Endothelial cell (in vitro differentiated cells): ENCODE results near the gene TBC1D7. TPM values are rescaled to one million over a fixed set of nuclear protein-coding genes. Genes with fewer than 3 reads are reported as not detected.

Experiments
- DNase-seq: peaks from one replicate; pipeline ENCODE4 v3.0.0; 2021; ENCODE audit warnings: low spot score
- H3K27ac Mint-ChIP-seq: one replicate; pipeline ENCODE4 v1.8.0; 2021; ENCODE audit warnings: mixed read lengths, inconsistent platforms; ENCODE audit not compliant: unreplicated experiment
- H3K27me3 Mint-ChIP-seq: one replicate; pipeline ENCODE4 v1.8.0; 2021; ENCODE audit warnings: mild to moderate bottlenecking, moderate library complexity, mixed read lengths, inconsistent platforms; ENCODE audit not compliant: unreplicated experiment
- H3K36me3 Mint-ChIP-seq: one replicate; pipeline ENCODE4 v1.8.0; 2021; ENCODE audit warnings: mild to moderate bottlenecking, low read depth, mixed read lengths, inconsistent platforms; ENCODE audit not compliant: unreplicated experiment
- H3K4me1 Mint-ChIP-seq: one replicate; pipeline ENCODE4 v1.8.0; 2021; ENCODE audit warnings: mild to moderate bottlenecking, mixed read lengths, inconsistent platforms; ENCODE audit not compliant: unreplicated experiment
- H3K4me3 Mint-ChIP-seq: one replicate; pipeline ENCODE4 v1.8.0; 2021; ENCODE audit warnings: mild to moderate bottlenecking, mixed read lengths, inconsistent platforms; ENCODE audit not compliant: unreplicated experiment
- H3K9me3 Mint-ChIP-seq: one replicate; pipeline ENCODE4 v1.8.0; 2021; ENCODE audit warnings: mixed read lengths, inconsistent platforms; ENCODE audit not compliant: unreplicated experiment
- total RNA-seq: library from RNA; stranded (reverse); fragmentation: NEBNext Ultra II Directional; extraction: Animal tissue kit (Norgen Biotek cat#: 25700); gene quantifications from one replicate; pipeline ENCODE4 v1.2.1, GENCODE V29; 2021; ENCODE audit not compliant: unreplicated experiment
- TF ChIP-seq, protein P1 (sequence below): fragments of 200-600 bp; sonication (generic); IDR thresholded peaks from one replicate; pipeline ENCODE4 v1.5.0; 2021; ENCODE audit warnings: antibody characterized with exemption; ENCODE audit not compliant: unreplicated experiment

The TBC1D7 gene
- total RNA-seq, 1 donor from 2014 or later, result 40.4 TPM

DNA sequence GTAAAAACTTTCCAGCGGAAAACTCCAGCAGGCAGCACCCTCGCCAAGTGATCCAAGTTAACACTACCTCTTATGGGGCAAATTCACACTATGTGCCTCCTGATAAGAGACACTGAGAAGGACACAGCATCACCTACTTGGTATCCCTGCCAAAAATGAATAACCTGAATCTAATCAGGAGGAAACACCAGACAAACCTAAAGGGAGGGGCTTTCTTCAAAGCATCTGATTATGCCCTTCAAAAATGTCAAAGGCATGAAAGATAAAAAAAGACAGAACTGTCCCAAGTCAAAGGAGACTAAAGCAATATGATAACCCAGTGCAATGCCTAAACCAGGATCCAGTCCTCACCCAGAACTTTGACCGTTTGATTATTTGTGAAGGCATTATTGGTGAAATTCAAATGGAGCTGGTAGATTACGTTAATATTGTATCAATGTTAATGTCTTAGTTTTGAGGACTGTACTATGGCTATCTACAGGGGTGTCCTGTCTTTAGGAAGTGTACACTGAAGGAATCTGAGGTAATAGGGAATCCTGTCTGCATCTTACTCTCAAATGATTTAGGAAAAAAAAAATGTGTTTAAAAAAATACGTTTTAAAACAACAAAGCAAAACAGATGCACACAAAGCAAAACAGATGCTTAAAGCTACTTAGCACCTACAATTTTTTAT lies 8.3 kb downstream of the TBC1D7 start:
- H3K36me3 Mint-ChIP-seq, result peaks cover 33% of the 10 kb centered on the region
- no peaks in the 10 kb centered on the region for H3K9me3 Mint-ChIP-seq
- H3K27ac Mint-ChIP-seq, result no peak overlapping the region
- H3K4me1 Mint-ChIP-seq, result no peaks in the 10 kb centered on the region
- H3K4me3 Mint-ChIP-seq, result no peak overlapping the region
- TF ChIP-seq, protein P1, sequence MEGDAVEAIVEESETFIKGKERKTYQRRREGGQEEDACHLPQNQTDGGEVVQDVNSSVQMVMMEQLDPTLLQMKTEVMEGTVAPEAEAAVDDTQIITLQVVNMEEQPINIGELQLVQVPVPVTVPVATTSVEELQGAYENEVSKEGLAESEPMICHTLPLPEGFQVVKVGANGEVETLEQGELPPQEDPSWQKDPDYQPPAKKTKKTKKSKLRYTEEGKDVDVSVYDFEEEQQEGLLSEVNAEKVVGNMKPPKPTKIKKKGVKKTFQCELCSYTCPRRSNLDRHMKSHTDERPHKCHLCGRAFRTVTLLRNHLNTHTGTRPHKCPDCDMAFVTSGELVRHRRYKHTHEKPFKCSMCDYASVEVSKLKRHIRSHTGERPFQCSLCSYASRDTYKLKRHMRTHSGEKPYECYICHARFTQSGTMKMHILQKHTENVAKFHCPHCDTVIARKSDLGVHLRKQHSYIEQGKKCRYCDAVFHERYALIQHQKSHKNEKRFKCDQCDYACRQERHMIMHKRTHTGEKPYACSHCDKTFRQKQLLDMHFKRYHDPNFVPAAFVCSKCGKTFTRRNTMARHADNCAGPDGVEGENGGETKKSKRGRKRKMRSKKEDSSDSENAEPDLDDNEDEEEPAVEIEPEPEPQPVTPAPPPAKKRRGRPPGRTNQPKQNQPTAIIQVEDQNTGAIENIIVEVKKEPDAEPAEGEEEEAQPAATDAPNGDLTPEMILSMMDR, result no peak
- H3K27me3 Mint-ChIP-seq, result no peaks in the 10 kb centered on the region
- DNase-seq, result no peak

DNA sequence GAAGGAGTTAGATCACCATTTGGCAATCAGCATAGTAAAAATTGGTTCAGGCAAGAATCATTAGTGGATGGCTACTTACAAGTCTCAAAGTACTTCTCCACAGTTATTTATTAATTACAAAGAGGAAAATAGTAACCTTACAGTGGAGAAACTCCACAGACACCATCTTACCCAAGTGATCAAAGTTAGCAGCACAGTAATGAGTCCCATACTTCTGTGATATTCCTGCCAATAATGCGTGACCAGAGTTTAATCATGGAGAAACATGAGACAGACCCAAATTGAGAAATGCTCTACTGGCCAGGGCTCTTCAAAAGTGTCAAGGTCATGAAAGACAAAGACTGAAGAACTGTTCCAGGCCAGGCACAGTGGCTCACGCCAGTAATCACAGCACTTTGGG lies 9.5 kb downstream of the TBC1D7 start:
- Mint-ChIP-seq H3K27me3 (no peaks in the 10 kb centered on the region), H3K36me3 (peaks cover 31% of the 10 kb centered on the region), H3K9me3 (no peaks in the 10 kb centered on the region), H3K4me3 (no peak overlapping the region), H3K27ac (no peak overlapping the region), H3K4me1 (no peaks in the 10 kb centered on the region)
- DNase-seq, result no peak
- TF ChIP-seq, protein P1, result no peak

DNA sequence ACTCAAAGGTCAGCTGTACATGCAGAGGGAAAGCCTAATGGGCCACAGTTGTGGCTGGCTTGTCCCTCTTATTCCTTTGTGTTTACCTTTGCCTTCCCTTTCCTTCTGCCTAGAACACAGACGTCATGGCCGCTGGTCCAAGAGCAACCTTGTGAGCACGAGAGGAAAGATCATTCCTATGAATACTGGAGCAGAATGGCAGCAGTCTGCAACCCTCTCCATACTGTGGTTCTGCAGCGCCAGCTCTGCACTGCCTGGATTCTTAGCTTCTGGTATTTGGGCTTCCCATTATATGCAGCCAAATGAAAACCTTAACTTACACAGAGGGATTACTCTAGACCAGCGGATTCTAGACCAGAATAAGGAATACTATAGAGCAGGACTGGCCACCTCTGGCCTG lies 12.4 kb downstream of the TBC1D7 start:
- no peaks in the 10 kb centered on the region for H3K4me1 Mint-ChIP-seq
- peaks cover 21% of the 10 kb centered on the region for H3K36me3 Mint-ChIP-seq
- no peak for DNase-seq
- no peaks in the 10 kb centered on the region for H3K27me3 Mint-ChIP-seq
- no peak overlapping the region for H3K4me3 Mint-ChIP-seq
- no peaks in the 10 kb centered on the region for H3K9me3 Mint-ChIP-seq
- H3K27ac Mint-ChIP-seq, result no peak overlapping the region
- TF ChIP-seq, protein P1, result no peak

DNA sequence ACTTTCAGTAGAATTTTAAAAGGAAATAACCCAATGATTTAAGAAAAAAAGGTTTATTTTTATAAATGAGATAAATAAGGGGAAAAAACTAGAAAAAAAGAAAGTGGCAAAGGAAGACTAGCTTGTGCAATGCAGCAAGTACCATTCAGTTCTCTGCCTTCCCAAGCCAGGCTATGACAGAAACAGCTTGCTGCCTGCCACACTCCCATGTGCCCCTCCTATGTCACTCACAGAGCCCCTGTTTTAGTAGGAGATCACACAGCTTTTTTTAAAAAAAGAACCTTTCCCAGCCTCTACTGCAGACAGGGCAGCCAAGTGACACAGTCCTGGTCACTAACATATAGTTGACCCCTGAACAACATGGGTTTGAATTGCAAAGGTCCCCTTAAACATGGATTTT lies 13.5 kb downstream of the TBC1D7 start:
- no peak overlapping the region for H3K27ac Mint-ChIP-seq
- H3K9me3 Mint-ChIP-seq, result no peaks in the 10 kb centered on the region
- no peak overlapping the region for H3K4me3 Mint-ChIP-seq
- H3K4me1 Mint-ChIP-seq, result peaks cover under 1% of the 10 kb centered on the region
- no peaks in the 10 kb centered on the region for H3K27me3 Mint-ChIP-seq
- DNase-seq, result no peak
- TF ChIP-seq, protein P1, result no peak
- H3K36me3 Mint-ChIP-seq, result peaks cover 12% of the 10 kb centered on the region

DNA sequence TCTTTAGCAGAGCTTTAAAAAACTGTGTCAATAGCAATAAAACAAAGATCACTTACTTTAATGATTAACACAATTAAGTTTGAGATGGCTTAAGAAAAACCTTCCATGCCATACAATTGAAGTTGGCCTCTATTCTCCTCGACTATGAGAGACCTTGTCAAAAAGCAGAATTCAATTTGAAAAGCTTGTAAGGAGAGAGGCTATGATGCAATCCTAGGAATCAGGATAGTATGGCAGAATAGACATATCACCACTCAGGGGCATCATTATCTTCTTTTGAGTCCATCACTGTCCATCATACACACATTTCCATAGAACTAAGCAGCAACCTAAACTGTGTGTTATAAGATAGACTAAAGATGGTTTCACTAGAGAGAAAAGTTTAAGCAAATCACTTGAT lies 17.2 kb downstream of the TBC1D7 start:
- Mint-ChIP-seq H3K36me3 (peaks cover 12% of the 10 kb centered on the region), H3K4me3 (no peak overlapping the region), H3K4me1 (peaks cover 27% of the 10 kb centered on the region), H3K27ac (no peak overlapping the region), H3K27me3 (no peaks in the 10 kb centered on the region), H3K9me3 (no peaks in the 10 kb centered on the region)
- TF ChIP-seq, protein P1, result no peak
- DNase-seq, result no peak
